DND-41 (cell line): Measurements from ENCODE around the gene CAPSL.

Experiments used
- ATAC-seq: fragments of 200-7000 bp; cut with Tn5 transposase; 3 replicates; pipeline ENCODE4 v1.9.1; 2021; ENCODE audit warnings: low read depth; ENCODE audit not compliant: insufficient read depth
- DNase-seq: peaks from one replicate; pipeline ENCODE4 v3.0.0-alpha.2; 2020
- H2AFZ ChIP-seq: 2 replicates; pipeline ENCODE4 v1.6.0; 2012; ENCODE audit warnings: low read depth, low read length
- H3K27ac ChIP-seq: 2 replicates; pipeline ENCODE4 v1.5.1; 2012; ENCODE audit warnings: low read length, inconsistent platforms
- H3K27me3 ChIP-seq: fragments of 200-600 bp; sonication (generic); 2 replicates; pipeline ENCODE4 v1.6.0; 2012; ENCODE audit warnings: low read length, mild to moderate bottlenecking, inconsistent platforms; ENCODE audit not compliant: insufficient read depth, poor library complexity
- H3K36me3 ChIP-seq: 2 replicates; pipeline ENCODE4 v1.5.1; 2012; ENCODE audit warnings: low read length, inconsistent platforms; ENCODE audit not compliant: insufficient read depth
- H3K4me1 ChIP-seq: 2 replicates; pipeline ENCODE4 v1.5.1; 2012; ENCODE audit warnings: mild to moderate bottlenecking, low read length; ENCODE audit not compliant: insufficient read depth
- H3K4me2 ChIP-seq: 2 replicates; pipeline ENCODE4 v1.6.0; 2012; ENCODE audit warnings: mild to moderate bottlenecking, moderate library complexity, low read length, inconsistent platforms; ENCODE audit not compliant: insufficient read depth
- H3K4me3 ChIP-seq, 2 experiments: fragments of 200-600 bp in 1 of 2; shearing (Covaris generic) in 1 of 2; 2 replicates each; pipeline ENCODE4 v1.5.1; 2012 to 2016; ENCODE audit warnings: inconsistent platforms in 2 of 2, low read length in 2 of 2, mild to moderate bottlenecking in 2 of 2, low read depth in 1 of 2, moderate library complexity in 1 of 2
- H3K79me2 ChIP-seq: 2 replicates; pipeline ENCODE4 v1.6.0; 2012; ENCODE audit warnings: low read length, inconsistent platforms; ENCODE audit not compliant: insufficient read depth
- H3K9ac ChIP-seq: 2 replicates; pipeline ENCODE4 v1.6.0; 2012; ENCODE audit warnings: low read depth, mild to moderate bottlenecking, inconsistent platforms, low read length, moderate library complexity
- H3K9me3 ChIP-seq: 2 replicates; pipeline ENCODE4 v1.5.1; 2012; ENCODE audit warnings: low read length, moderate library complexity, mild to moderate bottlenecking, inconsistent platforms; ENCODE audit not compliant: insufficient read depth, severe bottlenecking
- H4K20me1 ChIP-seq: 2 replicates; pipeline ENCODE4 v1.6.0; 2012; ENCODE audit warnings: low read length; ENCODE audit not compliant: insufficient read depth
- EZH2 ChIP-seq: IDR thresholded peaks from 3 replicates; pipeline ENCODE4 v1.6.1; 2012; ENCODE audit warnings: borderline replicate concordance, low read depth, mild to moderate bottlenecking, moderate library complexity, low read length, inconsistent platforms; ENCODE audit not compliant: severe bottlenecking
- TF ChIP-seq, protein P1 (sequence below): IDR thresholded peaks from 2 replicates; pipeline ENCODE4 v1.5.1; 2012; ENCODE audit warnings: borderline replicate concordance, low read length, moderate library complexity, mild to moderate bottlenecking; ENCODE audit not compliant: poor library complexity, severe bottlenecking; ENCODE audit errors: extremely low read depth

The CAPSL gene

DNA sequence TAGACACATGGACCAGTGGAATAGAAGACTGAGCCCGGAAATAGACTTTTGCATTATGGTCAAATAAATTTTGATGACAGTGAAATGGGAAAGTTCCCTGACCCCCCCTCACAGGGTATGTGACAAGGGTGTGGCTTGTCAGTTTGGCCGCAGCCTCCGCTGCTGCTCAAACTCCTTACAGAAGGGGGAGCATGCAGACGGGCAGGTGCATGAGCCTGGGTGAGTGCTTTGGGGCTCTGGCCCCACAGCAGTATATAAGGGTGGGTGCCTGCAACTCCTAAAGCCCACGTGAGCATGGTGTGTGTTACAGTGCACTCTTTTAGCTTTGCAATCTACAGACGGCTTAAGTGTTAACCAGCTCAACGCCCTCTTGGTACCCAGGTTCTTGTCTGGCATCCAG is 21.9 kb upstream of the CAPSL start:
- TF ChIP-seq, protein P1, sequence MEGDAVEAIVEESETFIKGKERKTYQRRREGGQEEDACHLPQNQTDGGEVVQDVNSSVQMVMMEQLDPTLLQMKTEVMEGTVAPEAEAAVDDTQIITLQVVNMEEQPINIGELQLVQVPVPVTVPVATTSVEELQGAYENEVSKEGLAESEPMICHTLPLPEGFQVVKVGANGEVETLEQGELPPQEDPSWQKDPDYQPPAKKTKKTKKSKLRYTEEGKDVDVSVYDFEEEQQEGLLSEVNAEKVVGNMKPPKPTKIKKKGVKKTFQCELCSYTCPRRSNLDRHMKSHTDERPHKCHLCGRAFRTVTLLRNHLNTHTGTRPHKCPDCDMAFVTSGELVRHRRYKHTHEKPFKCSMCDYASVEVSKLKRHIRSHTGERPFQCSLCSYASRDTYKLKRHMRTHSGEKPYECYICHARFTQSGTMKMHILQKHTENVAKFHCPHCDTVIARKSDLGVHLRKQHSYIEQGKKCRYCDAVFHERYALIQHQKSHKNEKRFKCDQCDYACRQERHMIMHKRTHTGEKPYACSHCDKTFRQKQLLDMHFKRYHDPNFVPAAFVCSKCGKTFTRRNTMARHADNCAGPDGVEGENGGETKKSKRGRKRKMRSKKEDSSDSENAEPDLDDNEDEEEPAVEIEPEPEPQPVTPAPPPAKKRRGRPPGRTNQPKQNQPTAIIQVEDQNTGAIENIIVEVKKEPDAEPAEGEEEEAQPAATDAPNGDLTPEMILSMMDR, result no peak
- no peak for TF ChIP-seq EZH2
- Histone ChIP-seq H2AFZ (no peak overlapping the region), H3K27me3 (no peaks in the 10 kb centered on the region), H3K27ac (no peak overlapping the region), H4K20me1 (no peaks in the 10 kb centered on the region), H3K79me2 (no peaks in the 10 kb centered on the region), H3K4me3 (no peak overlapping the region), H3K36me3 (no peaks in the 10 kb centered on the region), H3K9me3 (no peaks in the 10 kb centered on the region), H3K4me1 (peaks cover 2% of the 10 kb centered on the region; the same call in 1 of the 2 replicates), H3K4me2 (no peak overlapping the region), H3K9ac (no peak overlapping the region)
- ATAC-seq (no peak), DNase-seq (no peak)

DNA sequence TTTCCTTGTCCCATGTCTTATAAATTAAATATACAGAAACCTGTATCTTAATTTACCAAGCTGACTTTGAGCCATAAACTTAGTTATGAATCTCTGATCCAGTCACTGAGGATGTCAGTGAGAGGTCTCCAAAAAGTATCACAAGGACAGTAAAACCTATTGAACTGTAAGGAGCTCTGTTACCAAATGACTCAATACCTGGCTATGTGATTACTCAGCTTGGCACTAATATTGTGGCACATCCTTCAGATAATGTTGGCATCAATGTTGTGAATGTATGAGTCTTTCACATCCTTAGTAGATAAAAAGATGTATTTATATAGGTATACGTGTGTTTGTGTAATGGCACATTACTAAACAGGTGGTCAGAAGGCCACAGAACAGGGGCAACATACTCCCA is 18.0 kb upstream of the CAPSL start:
- Histone ChIP-seq H3K27me3 (no peaks in the 10 kb centered on the region), H3K4me2 (no peak overlapping the region), H3K36me3 (no peaks in the 10 kb centered on the region), H2AFZ (no peak overlapping the region), H3K4me1 (peaks cover 4% of the 10 kb centered on the region), H3K79me2 (no peaks in the 10 kb centered on the region), H3K9ac (no peak overlapping the region), H3K9me3 (no peaks in the 10 kb centered on the region), H3K27ac (no peak overlapping the region), H4K20me1 (no peaks in the 10 kb centered on the region), H3K4me3 (no peak overlapping the region)
- DNase-seq (no peak), ATAC-seq (no peak)
- no peak for TF ChIP-seq EZH2
- TF ChIP-seq, protein P1, result no peak

DNA sequence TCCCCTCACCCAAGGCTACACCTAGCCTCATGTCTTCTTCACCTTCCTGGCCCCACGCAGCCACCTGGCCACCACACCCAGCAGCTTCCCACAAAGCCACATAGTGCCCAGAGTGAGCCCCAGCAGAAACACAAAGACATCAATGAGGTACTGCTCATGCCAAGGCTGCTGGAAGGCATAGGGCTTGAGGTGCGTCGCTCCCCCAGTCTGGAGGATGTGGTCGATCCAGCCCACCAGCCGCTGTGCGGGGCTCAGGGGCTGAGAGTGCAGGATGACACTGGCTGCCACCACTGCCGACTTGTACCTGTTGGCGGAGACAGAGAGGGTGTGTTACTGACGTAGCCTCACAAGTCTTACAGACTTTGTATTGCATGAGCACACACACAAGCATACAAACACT is 15.8 kb upstream of the CAPSL start:
- Histone ChIP-seq H3K9me3 (peaks cover 3% of the 10 kb centered on the region), H4K20me1 (no peaks in the 10 kb centered on the region), H2AFZ (no peak overlapping the region), H3K27ac (no peak overlapping the region), H3K9ac (no peak overlapping the region), H3K4me1 (peaks cover 4% of the 10 kb centered on the region), H3K79me2 (no peaks in the 10 kb centered on the region), H3K4me2 (no peak overlapping the region), H3K27me3 (no peaks in the 10 kb centered on the region), H3K4me3 (no peak overlapping the region), H3K36me3 (no peaks in the 10 kb centered on the region)
- ATAC-seq, result peak; percentile 99
- no peak for TF ChIP-seq EZH2
- TF ChIP-seq, protein P1, result peak; percentile 65
- peak; percentile 77 for DNase-seq

DNA sequence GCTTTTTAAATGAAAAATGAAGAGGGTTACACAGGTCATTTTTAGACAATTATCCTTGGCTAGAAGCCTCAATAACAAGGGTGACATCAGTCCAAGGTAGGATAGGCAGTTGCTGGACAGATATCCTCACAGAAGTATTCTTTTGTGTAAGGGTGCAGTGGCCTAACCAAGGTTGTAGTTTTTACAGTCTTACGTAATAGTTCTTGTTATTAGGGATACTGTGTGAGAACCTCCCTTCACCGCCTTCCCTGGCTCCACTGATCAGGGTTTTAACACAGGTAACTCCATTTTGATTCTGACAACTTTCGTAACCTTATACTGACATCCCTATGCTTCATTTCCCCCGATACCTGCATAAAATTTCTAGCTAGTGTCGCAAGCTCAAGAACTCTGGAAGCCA is 8.7 kb upstream of the CAPSL start:
- no peaks in the 10 kb centered on the region for H4K20me1 ChIP-seq
- H3K4me3 ChIP-seq, result no peak overlapping the region
- H3K4me1 ChIP-seq, result no peaks in the 10 kb centered on the region
- H2AFZ ChIP-seq, result no peak overlapping the region
- H3K4me2 ChIP-seq, result no peak overlapping the region
- no peak for TF ChIP-seq EZH2
- TF ChIP-seq, protein P1, result no peak
- peaks cover 3% of the 10 kb centered on the region for H3K9me3 ChIP-seq
- no peaks in the 10 kb centered on the region for H3K79me2 ChIP-seq
- H3K36me3 ChIP-seq, result no peaks in the 10 kb centered on the region
- no peak overlapping the region for H3K27ac ChIP-seq
- no peak overlapping the region for H3K9ac ChIP-seq
- DNase-seq (no peak), ATAC-seq (no peak)
- H3K27me3 ChIP-seq, result no peaks in the 10 kb centered on the region
